ENCODE data around the gene HMCN2.
A peak's percentile ranks its signal among the peaks of the same experiment; 100 is the strongest.

HMCN2 gene

DNA sequence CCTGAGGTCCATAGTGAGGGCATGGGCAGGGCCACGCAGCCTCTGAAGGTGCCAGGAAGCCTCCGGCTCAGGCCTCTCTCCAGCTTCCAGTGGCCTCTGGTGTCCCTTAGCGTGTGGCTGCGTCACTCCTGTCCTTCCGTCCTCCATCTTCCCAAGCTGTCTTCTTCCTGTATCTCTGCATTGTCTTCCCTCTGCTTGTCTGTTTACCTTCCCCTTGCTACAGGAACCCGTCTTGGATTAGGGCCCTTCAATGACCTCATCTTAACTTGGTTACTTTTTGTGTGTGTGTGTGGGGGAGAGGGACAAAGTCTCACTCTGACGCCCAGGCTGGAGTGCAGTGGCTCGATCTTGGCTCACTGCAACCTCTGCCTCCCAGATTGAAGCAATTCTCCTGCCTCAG is 193.6 kb downstream of the HMCN2 start:
- no peak for DNase-seq

DNA sequence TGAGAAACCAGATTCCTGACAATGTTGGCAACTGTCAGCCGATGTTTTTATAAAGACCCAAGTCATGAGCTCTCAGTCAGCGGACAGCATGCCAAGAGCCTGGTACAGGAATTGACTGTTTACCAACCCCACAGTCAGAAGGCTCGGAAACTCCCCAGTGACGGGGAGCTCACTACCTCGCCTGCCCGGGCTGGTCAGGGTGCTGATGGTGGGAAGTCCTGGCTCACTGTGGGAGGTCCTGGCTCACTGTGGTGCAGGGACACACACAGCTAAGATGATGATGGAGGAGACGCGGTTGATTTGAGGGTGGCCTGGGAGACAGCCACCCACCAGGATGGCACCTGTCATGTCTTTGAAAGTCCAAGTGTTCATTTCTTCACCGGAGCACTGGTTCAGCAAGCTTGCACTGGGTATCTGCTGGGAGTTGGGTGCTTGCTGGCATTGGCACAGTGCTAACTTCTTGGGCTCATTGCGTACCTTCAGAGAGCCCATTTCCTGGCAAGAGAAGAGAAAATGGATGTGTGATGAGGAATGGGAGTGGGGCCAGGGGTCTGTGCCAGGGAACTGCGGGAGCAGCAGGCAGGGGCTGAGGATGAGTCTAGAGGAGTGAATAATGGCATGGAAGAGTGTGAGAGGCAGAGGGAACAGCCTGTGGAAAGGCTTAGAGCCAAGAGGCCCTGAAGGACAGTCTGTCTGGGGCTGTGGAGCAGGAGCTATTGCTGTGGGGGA is 194.5 kb downstream of the HMCN2 start:
- no peak for DNase-seq

GRCh38 chr9:130461218-130461630 is 195.7 kb downstream of the HMCN2 start:
- DNase-seq: peak; percentile 20 to 22

- DNase-seq: no peak
These were observed 196.2 kb downstream of the HMCN2 start for GRCh38 chr9:130461731-130462130.

DNA sequence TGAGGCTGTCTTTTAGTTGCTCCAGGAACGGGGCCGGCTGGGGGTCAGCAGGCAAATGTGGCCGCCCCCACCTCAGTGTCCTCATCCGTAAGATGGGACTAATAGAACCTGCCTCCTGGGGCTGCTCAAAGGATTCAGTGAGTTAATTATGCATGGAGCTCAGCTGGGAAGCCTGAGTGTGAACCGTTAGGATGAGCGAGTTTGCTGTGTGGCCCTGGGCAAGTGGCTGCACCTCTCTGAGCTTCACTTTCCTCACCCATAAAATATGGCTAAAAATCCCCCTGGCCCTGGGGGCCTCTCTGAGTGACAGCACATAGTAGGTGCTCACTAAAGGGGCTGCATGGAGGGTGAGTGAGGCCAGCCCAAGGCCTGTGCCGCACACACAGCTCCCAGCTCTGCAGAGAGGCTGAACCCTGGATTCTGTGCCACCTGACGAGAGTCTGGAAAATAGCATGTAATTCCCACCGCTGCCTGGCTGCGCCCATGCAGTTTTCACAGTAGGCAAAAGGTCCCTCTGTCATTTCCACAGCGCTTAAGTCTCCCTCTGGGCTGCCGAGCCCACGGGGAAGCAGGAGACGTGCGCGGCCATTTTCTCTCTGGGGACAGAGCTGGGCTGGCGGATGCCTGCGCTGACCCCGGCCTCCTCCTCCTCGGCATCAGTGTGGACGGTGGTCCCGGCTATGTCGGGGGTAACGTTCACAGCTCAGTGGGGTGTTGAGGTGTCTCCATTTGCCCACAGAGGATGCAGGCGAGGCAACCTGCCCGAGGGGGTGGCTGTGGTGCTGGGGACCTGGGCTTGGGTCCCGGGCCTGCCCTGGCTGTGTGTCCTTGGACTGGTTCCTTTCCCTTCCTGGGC is 197.4 kb downstream of the HMCN2 start:
- no peak for DNase-seq

DNA sequence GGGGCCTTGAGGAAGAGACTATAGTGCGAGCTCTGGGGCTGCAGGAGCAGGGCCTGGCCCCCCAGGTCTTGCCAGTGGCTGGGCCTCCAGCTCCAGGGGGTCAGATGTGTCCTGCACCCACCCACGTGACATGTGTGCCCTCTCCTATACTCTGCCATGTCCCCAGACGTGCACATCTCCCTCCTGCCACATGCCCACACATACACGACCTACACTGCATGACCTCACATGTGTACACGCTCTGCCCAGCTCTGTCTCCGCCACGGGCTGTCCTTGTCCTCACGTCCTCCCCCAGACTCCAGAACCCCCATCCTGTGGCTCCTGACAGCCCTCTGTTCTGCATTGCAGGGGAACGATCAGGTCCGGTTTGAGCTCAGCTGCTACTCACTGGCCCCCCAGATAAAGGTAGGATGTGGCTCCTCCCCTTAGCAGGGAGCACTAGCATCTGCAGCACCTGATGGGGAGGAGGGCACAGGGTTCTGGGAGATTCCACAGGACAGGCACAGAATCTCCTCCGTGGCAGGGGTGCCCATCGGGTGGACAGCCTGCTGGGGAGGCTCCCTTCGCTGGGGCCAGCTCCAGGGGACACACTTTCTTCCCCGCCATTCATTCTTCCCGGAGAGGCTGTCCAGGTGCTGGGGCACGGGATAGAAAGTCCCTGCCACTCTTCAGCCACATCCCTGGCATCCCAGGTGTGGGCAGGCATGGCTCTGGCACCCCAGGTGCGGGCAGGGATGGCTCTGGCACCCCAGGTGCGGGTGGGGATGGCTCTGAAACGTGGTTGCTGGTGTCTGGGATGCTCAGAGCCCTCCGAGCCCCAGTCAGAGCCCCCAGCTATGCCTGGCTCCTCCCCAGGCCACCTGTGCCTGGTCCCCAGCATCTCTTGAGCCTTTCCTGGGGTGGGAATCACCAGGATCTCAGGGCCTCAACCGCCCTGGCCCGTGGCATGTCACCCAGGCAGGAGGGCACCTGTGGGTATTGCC is 198.5 kb downstream of the HMCN2 start:
- no peak for DNase-seq

DNA sequence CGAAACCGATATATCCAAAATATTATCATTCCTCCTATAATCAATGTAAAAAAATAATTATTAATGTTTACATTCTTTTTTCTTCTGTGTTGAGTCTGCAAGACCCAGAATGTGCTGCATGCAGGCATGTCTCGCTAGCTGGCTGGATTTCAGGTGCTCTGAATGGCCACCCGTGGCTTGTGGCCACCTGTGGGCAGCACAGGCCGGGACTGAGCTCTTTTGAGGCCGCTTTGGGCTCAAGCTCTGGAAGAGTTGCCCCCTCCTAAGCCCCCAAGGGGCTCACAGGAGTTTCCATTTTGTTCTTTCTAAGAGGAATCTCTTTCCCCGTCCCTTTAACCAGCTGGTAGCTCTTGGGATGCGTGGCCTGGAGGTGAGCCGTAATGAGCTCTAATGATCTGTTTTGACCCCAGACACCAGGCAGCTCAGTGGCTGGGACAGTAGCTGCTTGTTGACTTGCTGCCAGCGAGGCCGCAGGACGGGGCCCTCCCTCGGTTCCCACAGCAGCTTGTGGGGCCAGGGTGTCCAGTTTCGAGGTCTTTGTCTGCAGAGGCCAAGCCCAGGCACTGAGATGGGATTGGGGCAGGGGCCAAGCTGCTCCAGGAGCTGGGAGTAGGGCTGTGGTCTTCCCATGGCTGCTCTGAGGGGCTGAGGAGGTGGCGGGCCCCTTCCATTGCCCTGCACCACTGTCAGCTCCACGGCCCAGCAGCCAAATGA is 200.0 kb downstream of the HMCN2 start:
- no peak for DNase-seq

DNA sequence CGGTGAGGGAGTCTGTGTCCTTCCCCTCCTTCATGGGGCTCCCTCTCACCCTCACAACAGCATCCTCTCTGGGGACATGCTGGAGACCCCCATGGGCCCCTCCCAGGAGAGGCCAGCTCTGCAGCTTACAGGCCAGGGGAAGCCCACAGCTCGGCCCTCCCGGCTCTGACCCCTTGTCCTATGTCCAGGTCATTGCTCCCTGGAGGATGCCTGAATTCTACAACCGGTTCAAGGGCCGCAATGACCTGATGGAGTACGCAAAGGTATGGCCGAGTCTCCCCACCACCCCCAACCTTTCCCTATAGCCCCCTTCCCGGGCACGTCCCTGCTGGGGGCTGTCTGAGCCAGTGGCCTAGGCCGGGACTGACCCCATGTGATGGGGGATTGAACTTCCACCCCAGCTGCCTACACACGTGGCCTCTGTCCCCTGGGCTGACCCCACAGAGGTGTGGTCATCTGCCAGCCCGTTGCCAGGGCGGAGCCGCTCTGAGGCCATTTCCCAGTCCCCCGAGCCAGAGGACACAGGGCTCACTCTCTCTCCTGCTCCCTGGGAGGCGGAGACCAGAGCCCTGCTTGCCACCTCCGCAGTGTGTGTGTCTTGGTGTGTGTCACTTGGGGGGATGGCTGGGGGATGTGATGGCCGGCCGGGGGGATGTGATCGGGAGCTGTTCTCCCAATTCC is 201.1 kb downstream of the HMCN2 start:
- no peak for DNase-seq

DNA sequence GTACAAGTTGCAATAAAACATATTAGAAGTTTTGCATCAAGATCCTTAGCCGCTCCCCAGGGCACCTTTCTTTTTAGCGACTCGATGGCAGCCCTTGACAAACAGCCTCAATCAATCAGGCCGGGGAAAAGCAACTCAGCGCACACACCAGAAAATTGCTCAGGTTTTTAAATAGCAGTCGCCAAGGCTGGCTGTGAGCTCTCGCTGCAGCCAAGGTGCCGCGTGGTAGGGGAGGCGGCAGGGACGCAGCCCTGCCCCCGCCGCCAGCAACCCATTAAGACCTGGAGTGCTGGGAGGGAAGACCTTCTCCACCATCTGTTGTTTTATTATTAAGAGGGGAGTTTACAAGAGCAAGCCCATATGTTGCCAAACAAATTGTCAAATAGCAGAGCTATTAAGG is 201.8 kb downstream of the HMCN2 start:
- no peak for DNase-seq

DNA sequence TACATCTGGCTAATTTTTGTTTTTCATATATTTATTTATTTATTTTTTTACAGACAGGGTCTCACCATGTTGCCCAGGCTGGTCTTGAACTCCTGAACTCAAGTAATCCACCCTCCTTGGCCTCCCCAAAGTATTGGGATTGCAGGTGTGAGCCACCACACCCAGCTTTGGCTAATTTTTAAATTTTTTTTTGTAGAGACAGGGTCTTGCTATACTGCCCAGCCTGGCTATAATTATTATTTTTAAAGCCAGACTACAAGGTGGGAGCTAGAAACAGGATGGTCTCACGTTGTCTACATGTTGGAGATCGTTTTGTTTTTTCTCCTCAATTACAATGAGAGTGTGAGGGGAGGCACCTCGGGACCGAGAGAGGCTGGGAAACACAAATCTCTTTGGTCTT is 203.0 kb downstream of the HMCN2 start:
- no peak for DNase-seq

DNA sequence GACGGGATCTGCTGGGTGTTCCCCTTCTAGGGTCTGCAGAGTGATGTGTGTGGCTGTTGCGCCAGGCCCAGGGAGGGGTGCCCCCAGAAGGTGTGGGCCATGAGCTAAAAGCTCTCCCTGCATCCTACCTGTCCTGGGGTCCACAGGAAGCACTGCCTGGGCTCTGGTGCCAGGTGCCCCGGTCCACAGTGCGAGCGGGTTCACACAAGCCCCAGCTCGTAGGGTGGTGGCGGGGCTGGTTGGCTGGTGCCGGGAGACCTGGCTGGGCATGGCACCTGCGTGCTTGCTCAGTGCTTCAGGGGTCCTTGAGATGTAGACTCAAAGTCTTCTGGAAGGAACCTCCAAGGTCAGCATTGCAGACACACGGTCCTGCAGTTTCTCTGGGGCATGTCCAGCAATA is 204.7 kb downstream of the HMCN2 start:
- DNase-seq: no peak

GRCh38 chr9:130470950-130471349 is 205.4 kb downstream of the HMCN2 start:
- DNase-seq: no peak

GRCh38 chr9:130471411-130472183 is 206.0 kb downstream of the HMCN2 start:
- no peak for DNase-seq

DNA sequence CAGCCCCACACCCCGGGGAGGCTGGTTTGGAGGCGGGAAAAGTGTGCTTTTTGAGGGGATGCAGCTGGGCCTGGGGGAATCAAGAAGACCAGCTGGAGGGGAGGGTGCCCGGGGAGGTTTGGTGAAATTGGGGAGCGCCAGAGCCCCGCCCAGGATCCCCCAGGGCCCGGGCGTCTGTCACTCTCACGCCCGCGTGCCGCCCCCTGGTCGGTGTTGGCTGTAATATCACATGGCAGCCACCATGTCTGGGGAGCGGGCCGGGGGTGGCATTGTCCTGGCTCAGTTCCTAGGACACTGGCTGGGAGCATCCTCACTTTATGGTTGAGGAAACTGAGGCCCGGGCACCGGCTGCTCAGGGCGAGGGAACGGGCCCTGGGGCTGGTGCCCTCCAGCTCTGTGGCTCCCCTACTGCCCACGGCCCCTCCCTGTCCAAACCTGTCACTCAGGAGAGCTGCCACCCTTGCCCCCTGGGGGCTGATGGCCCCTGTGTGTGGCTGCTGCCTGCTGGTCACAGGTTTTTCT is 206.7 kb downstream of the HMCN2 start:
- no peak for DNase-seq

DNA sequence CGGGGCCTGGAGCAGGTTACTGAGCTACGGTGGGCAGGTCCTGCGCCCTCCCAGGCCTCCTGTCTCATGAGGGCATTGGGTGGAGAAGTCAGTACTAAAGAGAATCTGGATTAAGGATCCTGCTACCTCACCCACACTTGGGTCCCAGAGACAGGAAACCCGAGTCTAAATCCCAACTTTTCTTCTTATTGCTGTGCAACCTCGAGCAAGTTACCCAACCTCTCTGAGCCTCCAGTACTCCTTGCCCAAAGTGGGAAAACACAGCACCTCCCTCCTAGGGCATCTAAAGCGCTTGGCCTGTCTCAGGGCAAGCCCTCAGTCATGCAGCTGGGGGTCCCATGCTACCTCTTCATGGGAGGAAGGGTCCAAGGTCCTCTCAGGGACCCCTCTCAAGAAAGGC is 207.4 kb downstream of the HMCN2 start:
- no peak for DNase-seq

DNA sequence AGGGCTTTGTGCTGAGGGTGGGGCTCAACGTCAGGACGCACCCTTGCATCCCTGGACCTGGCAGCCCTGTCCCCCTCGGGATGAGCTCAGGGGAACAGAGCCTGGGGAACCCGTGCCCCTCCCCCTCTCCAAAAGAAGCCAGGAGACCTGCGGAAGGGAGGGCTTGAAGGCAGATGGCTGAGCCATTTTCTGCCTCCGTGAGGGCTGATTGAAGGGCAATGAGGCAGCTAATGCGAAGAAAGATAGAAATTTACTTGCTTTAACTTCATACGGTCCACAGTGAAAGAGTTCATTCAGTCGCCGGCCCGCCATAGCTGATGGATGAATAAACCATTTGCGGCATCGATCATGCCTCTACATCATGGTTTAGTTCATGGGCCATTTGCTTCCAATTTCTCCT is 208.0 kb downstream of the HMCN2 start:
- DNase-seq: no peak

DNA sequence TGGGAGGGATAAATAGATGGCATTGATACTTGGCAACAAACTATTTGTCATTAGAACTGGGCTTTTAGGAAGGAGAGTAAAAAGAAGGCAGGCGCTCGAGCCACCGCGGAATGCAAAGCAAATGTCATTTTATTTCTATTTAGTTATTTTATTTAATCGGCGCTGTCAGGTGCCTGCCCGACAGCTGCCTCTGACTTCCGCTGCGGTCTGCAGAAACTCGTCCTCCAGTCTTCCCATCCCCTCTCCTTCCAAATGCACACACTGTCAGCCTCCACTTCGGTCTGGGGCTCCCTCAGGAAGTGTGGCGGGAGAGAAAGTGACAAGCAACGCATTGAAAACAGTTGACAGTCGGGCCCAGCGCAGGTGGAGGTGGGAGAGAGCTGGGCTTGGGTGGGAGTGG is 208.5 kb downstream of the HMCN2 start:
- DNase-seq: no peak

- DNase-seq: no peak
These were observed 210.7 kb downstream of the HMCN2 start for GRCh38 chr9:130476151-130476730.

- DNase-seq: no peak
These were observed 212.0 kb downstream of the HMCN2 start for GRCh38 chr9:130477564-130477963.

DNA sequence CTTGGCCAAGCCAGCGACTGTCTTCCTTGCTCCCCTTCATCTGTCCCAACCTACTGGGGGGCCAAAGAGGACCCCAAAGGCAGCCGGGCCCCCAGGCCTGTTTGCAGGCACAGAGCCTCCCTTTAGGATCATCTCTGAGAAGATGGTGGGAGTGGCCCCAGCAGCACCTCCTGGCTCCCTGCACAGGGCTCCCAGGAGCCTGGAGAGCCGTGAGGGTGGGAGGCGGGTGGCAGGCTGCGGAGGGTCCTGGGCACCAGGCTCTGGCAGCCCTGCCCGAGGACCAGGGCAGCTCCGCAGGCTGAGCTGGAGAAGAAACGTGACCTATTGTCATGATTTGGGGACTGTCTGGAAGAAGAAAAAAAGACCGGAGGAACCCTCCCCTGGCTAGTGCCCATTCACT is 212.6 kb downstream of the HMCN2 start:
- DNase-seq: no peak
